ENCODE data around the gene CCR1.
"Not testable (repeated sequence)": the region's sequence is repeated elsewhere in the genome, so short reads cannot be mapped to it uniquely, and the experiment has no call there.

The CCR1 gene

DNA sequence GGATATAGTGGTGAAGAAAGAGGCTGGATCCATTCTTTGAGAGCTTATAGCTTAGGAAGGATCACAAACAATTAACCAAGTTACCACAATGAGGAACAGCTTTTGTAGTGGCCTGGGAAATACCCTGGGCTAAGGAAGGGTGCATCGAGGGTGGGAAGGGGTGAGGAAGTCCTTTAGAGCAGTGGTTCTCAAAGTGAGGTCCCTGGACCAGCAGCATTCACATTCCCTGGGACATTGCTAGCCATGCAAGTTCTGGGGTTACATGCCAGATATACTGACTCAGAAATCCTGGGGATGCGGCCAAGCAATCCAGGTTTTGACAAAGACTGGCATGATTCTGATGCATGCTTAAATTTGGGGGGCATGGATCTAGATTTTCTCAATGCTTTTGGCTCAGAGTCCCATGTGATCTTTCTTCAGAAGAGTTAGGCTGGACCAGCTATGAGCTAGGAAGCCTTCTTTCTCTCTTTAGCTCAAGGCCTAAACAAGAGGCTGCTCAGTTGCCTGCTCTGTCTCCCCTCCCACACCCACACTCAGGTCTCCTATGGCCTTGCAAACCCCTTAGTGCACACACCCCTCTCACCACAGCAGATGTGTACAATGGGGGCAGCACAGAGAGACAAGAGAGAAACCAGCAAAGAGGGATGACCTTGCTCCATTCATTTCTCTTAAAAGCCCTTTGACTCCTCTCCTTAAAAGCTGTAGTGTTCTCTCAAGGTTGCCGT lies 1.8 kb upstream of the CCR1 start:
- no peak for DNase-seq

- DNase-seq = no peak
These were observed 940 bp upstream of the CCR1 start for GRCh38 chr3:46209053-46209452.

DNA sequence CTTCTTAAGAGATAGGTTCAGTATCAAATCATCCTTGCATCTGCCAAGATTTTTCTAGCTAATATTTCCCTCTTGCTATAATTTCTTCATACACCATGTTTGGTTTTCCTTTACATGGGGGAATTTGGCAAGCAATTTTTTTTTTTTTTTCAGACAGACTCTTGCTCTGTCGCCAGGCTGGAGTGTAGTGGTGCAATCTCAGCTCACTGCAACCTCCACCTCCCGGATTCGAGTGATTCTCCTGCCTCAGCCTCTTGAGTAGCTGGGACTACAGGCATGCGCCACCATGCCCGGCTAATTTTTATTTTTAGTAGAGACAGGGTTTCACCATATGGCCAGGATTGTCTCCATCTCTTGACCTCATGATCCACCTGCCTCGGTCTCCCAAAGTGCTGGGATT lies 599 bp downstream of the CCR1 start:
- DNase-seq = not testable (repeated sequence)

DNA sequence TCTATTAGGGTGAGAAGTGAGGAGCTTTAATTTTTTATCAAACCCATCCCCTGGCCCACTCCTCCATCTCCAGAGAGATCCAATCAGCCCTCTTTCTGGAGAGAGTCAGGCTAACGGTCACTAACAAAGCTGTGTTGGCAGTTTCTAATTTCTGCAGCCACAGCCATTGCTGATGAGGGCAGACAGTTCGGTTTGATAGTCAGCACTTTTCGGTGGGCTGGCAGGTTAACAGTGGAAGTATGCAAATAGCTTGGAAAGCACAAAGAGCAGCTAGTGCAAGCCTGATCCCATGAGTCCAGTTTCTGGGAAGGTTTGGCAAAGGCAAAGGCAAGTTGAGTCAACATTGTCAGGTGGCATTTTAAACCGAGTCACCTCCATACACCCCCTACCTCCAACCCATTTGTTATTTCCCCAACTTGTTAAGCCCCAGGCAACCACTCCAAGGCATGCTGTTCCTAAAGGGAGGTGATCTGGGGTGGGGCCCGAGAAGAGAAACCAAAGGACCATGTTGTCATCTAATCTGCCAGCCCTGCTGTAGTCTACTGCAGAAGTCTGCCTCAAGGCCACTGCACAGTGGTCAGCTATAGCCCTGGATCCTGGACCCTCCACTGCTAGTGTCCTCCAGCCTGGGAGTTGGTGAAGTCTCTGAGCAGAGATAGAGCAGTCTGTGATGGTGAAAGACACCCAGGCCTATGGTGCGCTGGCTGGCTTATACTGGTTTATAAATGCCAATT lies 1.7 kb downstream of the CCR1 start:
- DNase-seq = no peak

DNA sequence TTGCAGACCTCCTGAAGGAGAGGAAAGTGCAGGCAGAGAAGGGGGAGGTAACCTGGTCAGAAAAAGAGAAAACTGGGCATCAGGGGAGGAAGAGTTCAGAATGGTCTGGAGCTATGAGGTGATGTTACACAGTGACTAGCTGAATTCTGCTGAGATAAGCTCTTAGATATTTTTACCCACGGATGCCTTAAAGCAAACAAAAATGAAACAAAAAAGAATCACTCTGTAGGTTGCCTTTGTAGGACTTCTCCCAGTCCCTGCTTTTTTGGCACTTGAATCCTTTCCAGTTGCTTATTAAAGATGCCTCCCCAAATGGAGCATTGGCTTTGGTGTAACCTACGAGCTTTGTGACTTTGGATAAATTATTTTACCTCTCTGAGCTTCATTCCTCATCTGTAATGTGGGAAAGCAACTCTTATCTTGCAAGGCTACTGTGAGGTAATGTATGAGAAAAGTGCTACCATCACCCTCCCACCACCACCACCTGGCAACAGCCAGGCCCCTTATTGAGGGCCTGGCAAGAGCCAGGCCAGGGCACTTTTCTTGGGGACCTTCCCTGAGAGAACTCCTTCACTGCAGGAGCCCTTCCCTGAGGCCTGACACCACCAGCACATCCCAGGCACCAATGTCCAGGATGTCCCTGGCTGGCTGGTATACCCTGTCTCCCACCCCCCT lies 2.7 kb downstream of the CCR1 start:
- no peak for DNase-seq

GRCh38 chr3:46203681-46204080 lies 4.4 kb downstream of the CCR1 start:
- DNase-seq = no peak

DNA sequence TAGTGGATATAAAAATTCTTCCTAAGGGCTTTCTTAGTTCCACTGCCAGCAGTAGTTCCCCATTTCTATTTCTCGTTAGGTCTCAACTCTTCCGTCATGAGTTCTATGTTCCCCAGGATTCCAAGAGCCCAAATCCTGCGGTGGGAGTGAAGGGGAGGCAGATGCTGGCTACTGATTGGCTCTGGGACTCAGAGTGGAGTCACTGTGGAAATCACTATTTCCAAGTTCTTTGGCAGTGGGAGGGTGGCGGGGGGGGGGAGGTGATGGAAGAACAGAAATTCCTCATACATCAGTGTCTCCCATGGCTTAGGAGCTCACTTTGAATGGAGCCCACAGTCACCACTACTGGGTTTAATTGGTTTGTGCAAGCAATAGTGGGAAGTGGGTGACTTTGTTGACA lies 5.6 kb downstream of the CCR1 start:
- no peak for DNase-seq

DNA sequence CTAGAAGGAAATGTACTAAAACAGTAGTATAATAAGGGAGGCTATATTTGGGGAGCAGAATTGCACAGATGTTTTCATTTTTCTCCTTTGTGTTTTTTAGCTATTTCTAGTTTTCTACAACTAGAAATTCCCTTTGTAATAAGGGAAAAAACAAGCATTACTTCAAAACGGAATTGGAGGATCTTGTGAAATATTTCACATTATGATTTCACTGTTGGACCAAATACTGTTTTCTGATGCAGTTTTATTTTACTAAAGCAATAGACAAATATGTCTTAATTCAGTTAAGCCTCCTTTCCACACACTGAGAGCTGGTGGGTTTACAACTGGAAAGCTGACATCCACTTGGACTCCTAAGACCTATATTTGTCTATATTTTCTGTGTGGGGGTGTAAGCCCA lies 7.3 kb downstream of the CCR1 start:
- no peak for DNase-seq

DNA sequence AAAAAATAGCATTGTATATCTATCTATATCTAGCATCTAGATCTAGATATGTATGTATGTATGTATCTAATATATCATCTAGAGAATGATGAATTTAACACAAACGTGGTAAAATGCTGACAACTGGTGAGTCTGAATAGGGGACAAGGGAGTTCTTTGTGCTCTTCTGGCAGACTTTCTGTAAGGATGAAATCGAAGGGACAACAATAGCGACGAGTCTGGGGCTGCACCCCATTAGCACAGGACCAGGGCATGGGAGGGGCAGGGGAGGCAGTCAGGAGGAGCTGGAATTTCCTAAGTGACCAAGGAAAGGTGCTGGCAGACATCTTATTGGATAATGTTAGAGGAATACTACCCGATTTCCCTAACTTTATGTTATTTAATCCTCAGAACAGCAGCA lies 7.9 kb downstream of the CCR1 start:
- no peak for DNase-seq

DNA sequence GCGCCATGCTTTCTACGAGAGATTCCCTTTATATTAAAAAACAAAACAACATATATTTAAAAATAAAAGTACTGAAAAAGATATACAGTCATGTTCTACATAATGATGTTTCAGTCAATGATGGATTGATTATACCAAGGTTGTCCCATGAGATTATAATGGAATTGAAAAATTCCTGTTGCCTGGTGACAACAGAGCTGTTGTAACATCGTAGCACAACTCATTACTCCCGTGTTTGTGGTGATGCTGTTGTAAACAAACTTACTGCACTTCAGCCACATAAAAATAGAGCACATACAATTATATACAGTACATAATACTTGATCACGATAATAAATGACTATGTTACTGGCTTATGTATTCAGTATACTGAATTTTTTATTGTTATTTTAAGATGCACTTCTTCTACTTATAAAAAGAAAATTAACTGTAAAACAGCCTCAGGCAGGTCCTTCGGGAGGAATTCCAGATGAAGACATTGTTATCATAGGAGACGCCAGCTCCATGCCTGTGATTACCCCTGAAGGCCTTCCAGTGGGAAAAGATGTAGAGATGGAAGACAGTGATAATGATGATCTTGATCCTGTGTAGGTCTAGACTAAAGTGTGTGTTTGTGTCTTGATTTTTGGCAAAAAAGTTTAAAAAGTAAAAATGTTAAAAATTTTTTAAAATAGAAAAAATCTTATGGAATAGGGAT lies 11.7 kb downstream of the CCR1 start:
- DNase-seq = no peak

GRCh38 chr3:46194868-46195553 lies 13.1 kb downstream of the CCR1 start:
- DNase-seq = no peak

- DNase-seq = no peak
These were observed 14.7 kb downstream of the CCR1 start for GRCh38 chr3:46193436-46193835.

GRCh38 chr3:46192939-46193338 lies 15.2 kb downstream of the CCR1 start:
- DNase-seq = no peak

DNA sequence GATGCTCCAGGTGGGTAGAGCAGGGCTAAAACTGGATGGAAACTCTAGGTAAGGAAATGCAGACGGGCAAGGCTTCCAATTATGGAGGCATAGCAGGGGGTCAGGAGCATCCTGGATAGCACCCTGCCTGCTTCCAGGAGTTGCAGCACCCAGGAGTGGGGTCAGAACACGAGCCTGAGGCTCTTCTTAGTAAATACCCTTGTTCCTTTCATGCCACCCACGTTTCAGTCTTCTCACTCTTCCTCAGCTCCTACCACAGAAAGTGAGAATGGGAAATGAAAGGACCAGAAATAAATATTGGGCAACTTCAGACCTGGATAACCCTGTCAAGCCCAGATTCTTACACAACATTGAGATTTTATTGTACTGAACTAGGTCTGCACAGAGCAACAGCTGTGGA lies 16.4 kb downstream of the CCR1 start:
- no peak for DNase-seq

DNA sequence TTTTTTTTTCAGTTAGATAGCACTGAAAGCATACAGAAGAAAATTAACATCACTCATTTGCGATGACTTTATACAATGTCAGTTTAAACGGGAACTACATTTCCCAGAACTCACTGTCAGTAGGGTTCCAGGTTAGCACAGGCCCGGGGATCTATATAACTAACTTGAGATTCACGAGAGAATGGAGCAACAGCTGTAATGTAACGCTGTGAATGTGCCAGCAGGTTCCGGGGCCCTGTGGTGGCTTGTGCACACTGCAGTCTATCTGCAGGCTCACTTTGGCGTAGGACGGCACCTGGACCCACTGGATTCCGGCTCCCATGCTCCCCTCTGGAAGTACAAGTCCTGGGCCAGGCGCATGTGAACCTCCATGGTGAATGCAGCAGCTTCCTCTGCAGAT lies 19.4 kb downstream of the CCR1 start:
- DNase-seq = no peak

- no peak for DNase-seq
These were observed 20.2 kb downstream of the CCR1 start for GRCh38 chr3:46187876-46188275.

DNA sequence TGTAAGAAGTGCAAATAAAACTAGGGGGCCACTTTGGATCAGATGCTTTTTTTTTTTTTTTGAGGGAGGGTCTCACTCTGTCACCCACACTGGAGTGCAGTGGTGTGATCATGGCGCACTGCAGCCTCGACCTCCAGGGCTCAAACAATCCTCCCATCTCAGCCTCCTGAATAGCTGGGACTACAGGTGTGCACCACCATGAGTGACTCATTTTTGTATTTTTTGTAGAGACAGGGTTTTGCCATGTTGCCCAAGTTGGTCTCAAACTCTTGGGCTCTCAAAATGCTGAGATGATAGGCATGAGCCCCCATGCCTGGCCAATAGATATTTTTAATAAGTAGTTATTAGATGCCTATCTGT lies 20.8 kb downstream of the CCR1 start:
- DNase-seq = no peak

DNA sequence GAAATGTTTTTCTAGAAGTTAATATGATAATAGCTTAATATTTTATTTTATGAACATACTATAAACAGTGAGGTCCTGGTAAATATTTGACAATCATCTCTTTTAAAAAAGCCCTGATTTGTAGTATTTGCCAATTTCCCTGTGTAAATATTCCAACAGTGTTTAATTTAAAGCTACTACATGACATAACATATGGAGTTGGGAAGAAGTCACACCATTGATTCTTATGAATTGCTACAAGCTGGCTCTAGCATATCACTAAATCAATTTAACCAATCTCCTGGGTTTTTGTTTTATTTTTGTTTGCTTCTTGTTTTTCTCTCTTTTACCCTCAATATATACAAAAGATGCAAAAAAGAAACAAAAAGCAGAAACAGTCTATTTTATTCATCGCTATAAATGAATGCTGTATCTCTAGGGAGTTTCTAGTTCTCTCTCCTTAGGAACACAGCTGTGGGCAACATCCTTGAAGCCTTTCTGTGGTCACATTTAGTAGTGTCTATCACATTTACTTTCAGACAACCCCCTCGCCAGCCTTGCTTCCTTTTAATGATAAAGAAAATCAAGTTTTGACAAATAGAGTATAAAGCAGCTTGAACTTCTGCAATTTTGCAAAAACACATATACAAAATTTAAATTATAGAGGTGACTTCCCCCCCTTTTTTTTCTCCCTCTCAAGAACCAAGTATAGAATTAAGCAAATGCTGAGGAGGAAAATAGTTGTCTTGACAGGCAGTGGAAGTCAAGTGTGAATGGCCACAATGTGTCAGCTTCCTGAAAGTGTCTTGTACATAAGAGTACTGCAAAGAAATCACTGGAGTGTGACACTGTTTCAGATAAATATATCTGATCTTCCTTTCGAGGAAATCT lies 21.4 kb downstream of the CCR1 start:
- no peak for DNase-seq

DNA sequence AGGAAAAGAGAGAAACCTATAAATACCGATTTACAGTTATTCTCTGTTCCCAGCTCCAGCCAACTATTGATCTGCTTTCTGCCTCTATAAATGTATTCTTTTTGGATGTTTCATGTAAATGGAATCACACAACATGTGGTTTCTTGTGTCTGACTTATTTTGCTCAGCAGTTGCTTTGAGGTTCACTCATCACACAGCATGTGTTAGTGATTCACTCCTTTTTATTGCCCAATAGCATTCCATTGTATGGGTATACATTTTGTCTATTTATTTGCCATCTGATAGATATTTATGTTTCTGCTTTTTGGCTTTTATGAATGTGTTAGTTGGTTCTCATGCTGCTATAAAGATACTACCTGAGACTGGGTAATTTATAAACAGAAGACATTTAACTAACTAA lies 23.6 kb downstream of the CCR1 start:
- DNase-seq = no peak

- no peak for DNase-seq
These were observed 24.8 kb downstream of the CCR1 start for GRCh38 chr3:46183330-46183729.

DNA sequence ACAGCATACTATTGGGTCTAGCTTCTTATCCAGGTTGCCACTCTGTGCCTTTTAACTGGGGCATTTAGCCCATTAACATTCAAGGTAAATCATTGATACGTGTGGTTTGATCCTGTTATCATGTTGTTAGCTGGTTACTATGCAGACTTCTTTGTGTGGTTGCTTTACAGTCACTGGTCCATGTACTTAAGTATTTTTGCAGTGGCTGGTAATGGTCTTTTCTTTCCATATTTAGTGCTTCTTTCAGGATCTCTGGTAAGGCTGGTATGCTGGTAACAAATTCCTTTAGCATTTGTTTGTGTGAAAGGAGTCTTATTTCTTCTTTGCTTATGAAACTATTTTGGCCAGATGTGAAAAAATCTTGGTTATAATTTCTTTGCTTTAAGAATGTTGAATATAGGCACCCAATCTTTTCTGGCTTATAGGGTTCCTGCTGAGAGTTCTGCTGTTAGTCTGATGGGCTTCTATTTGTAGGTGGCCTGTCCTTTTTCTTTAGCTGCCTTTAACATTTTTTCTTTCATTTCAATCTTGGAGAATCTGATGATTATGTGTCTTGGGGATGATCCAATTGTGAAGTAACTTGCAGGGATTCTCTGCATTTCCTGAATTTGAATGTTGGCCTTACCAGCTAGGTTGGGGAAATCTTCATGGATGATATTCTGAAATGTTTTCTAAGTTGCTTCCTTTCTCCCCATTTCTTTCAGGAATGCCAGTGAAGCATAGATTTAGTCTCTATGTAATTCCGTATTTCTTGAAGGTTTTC lies 39.3 kb downstream of the CCR1 start:
- no peak for DNase-seq

All from stimulated activated CD4-positive, alpha-beta T cell treated with anti-CD3 and anti-CD28 coated beads, Interleukin-1b, Interleukin-23, amount 100 ng/mL, for 48 hours (primary cell).